Measurements from ENCODE around the gene DDX42. TPM values are rescaled to one million over a fixed set of nuclear protein-coding genes. Genes with fewer than 3 reads are reported as not detected.

Gene DDX42, protein sequence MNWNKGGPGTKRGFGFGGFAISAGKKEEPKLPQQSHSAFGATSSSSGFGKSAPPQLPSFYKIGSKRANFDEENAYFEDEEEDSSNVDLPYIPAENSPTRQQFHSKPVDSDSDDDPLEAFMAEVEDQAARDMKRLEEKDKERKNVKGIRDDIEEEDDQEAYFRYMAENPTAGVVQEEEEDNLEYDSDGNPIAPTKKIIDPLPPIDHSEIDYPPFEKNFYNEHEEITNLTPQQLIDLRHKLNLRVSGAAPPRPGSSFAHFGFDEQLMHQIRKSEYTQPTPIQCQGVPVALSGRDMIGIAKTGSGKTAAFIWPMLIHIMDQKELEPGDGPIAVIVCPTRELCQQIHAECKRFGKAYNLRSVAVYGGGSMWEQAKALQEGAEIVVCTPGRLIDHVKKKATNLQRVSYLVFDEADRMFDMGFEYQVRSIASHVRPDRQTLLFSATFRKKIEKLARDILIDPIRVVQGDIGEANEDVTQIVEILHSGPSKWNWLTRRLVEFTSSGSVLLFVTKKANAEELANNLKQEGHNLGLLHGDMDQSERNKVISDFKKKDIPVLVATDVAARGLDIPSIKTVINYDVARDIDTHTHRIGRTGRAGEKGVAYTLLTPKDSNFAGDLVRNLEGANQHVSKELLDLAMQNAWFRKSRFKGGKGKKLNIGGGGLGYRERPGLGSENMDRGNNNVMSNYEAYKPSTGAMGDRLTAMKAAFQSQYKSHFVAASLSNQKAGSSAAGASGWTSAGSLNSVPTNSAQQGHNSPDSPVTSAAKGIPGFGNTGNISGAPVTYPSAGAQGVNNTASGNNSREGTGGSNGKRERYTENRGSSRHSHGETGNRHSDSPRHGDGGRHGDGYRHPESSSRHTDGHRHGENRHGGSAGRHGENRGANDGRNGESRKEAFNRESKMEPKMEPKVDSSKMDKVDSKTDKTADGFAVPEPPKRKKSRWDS
- 100 to 1,000 TPM in 9 of 12 donors, 10 to 100 TPM in 2, not detected in 1; 80.5 to 177 (median 109) TPM for polyA plus RNA-seq (ENCODE audit: insufficient read length in 12 of 12)
- long read RNA-seq, donor 1, transcript DDX42-214 (1 exons, 2,244 nt) = major isoform, 86 of 114 reads
- long read RNA-seq, donor 1, partial matches to known transcripts = 19 of 114 reads
- long read RNA-seq, donor 1, other reads (novel, unspliced or antisense) = 0 of 114 reads
- long read RNA-seq, donor 2, transcript DDX42-214 (1 exons, 2,244 nt) = major isoform, 36 of 73 reads
- long read RNA-seq, donor 2, partial matches to known transcripts = 29 of 73 reads
- long read RNA-seq, donor 2, other reads (novel, unspliced or antisense) = 0 of 73 reads
- long read RNA-seq, donor 3, transcript DDX42-214 (1 exons, 2,244 nt) = major isoform, 41 of 43 reads
- long read RNA-seq, donor 3, partial matches to known transcripts = 0 of 43 reads
- long read RNA-seq, donor 3, other reads (novel, unspliced or antisense) = 0 of 43 reads
- long read RNA-seq, donor 4, transcript DDX42-214 (1 exons, 2,244 nt) = major isoform, 26 of 30 reads
- long read RNA-seq, donor 4, partial matches to known transcripts = 0 of 30 reads
- long read RNA-seq, donor 4, other reads (novel, unspliced or antisense) = 0 of 30 reads
- long read RNA-seq, donor 5, transcript DDX42-214 (1 exons, 2,244 nt) = major isoform, 44 of 53 reads
- long read RNA-seq, donor 5, partial matches to known transcripts = 0 of 53 reads
- long read RNA-seq, donor 5, other reads (novel, unspliced or antisense) = 0 of 53 reads
- long read RNA-seq, donor 6, transcript DDX42-214 (1 exons, 2,244 nt) = major isoform, 28 of 33 reads
- long read RNA-seq, donor 6, partial matches to known transcripts = 0 of 33 reads
- long read RNA-seq, donor 6, other reads (novel, unspliced or antisense) = 0 of 33 reads
- long read RNA-seq, donor 7, transcript DDX42-214 (1 exons, 2,244 nt) = major isoform, 31 of 33 reads
- long read RNA-seq, donor 7, partial matches to known transcripts = 0 of 33 reads
- long read RNA-seq, donor 7, other reads (novel, unspliced or antisense) = 0 of 33 reads
- long read RNA-seq, donor 8, transcript DDX42-214 (1 exons, 2,244 nt) = major isoform, 52 of 60 reads
- long read RNA-seq, donor 8, partial matches to known transcripts = 0 of 60 reads
- long read RNA-seq, donor 8, other reads (novel, unspliced or antisense) = 0 of 60 reads
- long read RNA-seq, donor 9, transcript DDX42-214 (1 exons, 2,244 nt) = major isoform, 33 of 36 reads
- long read RNA-seq, donor 9, partial matches to known transcripts = 0 of 36 reads
- long read RNA-seq, donor 9, other reads (novel, unspliced or antisense) = 0 of 36 reads
- long read RNA-seq, donor 10, transcript DDX42-214 (1 exons, 2,244 nt) = major isoform, 39 of 48 reads
- long read RNA-seq, donor 10, partial matches to known transcripts = 0 of 48 reads
- long read RNA-seq, donor 10, other reads (novel, unspliced or antisense) = 0 of 48 reads
- long read RNA-seq, donor 11, transcript DDX42-214 (1 exons, 2,244 nt) = major isoform, 38 of 40 reads
- long read RNA-seq, donor 11, partial matches to known transcripts = 0 of 40 reads
- long read RNA-seq, donor 11, other reads (novel, unspliced or antisense) = 0 of 40 reads

DNA sequence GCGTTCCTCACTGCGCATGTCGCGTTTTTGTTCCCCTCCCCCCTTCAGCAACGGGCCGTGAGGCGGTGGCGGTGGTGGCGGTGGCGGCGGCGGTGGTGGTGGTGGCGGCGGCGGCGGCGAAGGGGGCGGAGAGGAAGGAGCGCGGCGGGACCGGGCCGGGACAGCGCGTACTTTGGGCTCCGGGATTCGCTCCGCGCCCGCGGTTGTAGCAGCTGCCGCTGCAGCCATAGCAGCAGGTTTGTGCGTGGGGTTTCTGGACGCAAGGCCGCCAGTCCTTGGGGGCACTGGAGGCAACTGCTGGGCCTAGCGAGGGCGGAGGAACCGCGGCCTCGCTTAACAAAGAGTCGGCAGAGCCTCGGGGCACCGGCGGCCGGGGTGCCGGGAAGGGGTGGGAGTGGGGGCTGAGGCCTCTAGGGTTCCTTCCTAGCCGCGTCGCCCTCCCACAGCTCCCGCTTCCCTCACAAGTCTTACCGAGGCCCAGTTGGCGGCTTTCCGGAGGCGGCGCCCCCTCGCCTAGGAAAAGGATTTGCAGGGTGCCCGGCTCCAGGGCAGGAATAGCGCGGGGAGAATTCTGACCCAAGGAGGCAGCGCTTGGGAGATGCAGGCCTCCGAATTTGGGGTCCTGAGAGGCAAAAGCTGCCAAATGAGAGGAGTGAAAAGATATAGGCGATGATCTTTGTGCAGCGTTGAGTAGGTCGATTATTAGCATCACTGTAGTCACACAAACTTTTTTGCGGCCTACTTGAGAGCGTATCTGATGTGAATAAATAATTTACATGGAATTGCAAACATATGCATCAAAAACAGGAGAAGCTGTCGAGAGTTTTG is at the start of gene DDX42:
Gene DDX42, plus strand, starts transcription at position 30 of the 828 bp plus-strand sequence. CDS start 12,880 bp downstream, outside the sequence.
- peak; percentile 54 for DNase-seq

DNA sequence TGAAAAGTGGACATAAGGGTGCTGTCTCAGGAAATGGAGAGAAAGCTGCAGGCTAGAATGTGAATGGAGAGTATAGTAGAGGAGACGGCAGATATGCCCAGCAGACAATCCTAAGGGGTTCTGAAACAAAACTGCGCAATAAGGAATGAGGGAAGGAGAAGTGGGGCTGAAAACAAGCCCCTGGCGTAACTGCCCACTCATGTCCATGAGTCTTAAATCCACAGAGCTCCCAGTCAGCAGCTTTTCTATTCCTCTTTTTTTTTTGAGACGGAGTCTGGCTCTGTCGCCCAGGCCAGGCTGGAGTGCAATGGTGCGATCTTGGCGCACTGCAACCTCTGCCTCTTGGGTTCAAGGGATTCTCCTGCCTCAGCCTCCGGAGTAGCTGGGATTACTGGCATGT is 38.3 kb upstream of the DDX42 start:
- no peak for DNase-seq

DNA sequence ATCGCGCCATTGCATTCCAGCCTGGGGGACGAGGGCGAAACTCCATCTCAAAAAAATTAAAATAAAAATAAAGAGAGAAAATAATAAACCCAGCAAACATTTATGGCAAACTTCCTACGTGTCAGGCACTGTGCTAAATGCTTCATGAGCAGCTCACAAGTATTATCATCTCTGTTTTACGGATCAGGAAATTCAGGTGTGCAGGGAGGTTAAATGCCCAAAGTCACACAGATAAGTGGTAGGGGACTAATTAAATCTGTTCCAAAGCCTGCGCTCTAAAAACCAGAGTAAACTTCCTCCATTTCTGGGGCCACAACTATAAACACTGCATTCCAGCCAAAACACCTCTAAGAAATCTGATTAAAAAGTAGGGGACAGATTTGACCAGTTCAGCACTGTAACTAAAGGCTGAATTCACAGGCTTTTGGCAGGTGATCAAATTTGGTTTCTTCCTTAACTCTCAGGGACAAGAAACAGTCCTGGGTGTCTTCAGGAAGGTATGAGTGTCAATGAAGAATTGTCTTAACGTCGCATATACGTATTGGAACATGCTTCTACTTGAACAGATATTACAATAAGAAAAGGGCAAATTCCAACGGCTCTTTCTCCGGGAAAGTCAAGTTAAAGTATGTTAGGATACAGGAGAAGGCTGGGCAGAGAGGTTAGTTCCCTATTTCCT is 33.4 kb upstream of the DDX42 start:
- peak; percentile 9 for DNase-seq

DNA sequence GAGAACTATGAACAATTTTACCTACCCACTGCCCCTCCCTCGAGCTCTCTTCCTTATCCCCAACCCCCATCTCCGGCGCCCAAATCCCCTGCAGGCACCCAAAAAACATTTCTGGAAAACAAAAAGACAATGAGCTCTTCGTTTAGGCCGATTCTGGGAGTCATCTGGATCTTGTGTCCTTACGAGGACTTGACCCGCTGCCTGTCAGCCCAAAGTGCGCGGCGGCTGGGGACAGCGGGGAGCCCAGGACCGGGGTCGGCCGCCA is 32.9 kb upstream of the DDX42 start:
- DNase-seq = no peak

DNA sequence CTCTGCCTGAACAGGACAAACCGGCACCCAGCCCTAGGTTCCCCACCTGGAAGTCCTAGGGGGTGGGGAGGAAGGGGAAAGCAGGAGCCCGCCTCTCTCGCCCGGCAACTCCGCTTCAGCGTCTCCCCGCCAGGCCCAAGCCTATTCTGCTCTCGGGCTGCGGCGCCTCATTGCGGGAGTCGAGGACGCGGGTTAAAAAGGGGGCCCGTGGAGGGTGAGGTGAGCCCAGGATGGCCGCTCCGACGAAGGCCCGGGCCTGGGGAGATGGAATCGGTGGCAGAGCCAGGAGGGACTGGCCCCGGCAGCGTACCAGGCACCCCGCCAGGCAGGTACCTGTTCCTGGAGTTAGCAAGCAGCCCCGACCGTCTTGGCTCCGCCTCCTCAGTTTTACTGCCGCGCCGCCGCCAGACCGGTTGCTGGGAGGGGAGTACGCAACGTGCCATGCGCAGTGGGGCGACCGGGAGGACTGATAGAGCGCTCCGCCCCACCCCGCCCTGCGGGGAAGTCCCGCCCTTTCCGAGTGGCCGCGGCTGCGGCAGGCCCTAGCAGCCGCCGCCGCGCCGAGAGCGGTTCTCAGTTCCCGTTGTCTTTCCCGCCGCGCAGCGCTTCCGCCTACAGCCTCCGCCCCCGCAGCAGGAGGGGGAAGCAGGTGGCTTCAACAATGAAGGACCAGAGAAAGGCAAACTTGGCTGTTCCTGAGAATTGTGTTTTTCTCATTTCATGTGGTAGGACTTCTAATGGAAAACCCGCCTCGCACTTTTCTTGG is 32.4 kb upstream of the DDX42 start, which contains the start of gene STRADA:
Gene STRADA, minus strand, starts transcription at position 392 of the 766 bp plus-strand sequence. CDS start 13,430 bp downstream, outside the sequence.
- DNase-seq = peak; percentile 98

DNA sequence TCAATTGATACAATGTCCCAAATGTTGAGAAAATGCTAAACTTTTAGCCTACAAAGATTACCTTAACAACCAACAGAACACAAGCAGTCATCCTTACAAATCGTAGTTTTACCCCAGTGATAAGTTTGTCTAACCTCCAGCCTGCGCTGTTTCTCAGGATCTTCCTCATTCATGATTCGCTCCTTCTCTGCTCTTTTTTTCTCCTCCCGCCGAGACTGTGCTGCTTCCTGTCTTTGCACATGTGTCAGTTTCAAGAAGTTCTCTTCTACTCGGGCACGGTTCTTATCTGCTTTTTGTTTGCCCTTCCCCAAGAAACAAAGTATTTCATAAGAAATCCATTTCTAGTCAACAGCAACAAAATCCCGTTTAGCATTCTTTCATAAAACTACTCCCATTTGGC is 22.2 kb upstream of the DDX42 start:
- no peak for DNase-seq

DNA sequence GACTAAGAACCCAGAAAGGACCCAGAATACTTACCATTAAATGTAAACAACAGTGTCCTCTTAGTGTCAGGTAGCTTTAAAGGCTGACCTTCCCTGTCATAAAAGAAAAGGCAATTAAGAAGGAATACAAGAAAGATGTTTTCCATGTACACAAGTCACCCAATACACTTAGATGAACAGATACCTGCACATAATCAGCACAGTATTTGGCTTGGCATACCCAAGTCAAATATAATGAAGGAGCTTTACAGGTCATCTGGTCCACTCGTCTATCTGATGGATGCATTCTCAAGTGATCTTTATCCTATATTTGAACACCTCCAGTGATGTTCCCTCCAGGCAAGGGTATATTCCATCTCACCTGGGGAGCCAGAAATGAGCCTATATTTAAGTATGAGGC is 21.3 kb upstream of the DDX42 start:
- DNase-seq = no peak

DNA sequence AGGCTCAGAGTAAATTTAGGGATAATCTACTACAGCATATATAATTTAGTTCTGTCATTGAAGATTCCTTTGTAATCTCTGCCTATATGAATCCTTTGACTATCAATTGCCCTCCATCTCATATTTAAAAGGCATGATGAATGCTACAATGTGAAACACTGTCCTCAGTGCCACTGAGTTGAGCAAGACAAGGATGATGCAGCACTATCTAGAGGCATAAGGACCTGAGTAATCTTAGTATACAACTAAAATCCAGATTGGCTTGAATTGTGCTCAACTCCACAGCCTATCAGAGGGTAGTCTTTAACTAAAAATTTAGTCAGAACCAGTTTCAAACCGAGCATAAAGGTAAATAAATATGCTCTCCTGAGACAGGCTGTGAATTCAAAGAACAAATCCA is 20.8 kb upstream of the DDX42 start:
- no peak for DNase-seq

DNA sequence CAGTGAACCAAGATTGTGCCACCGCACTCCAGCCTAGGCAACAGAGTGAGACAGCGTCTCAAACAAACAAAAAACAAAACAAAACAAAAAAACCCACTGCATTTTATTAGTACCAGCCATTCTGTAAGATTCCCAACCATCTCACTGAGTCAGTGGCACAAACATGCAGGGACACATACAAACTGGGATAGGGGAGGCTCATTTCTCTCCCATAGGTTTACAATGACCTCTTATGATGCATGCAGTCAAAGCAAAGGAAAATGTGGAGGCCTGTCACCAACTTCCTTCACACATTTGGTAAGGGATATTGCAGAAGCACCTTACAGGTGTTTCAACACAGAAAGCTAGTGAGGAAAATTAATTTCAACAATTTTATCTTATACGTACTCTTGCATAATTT is 19.9 kb upstream of the DDX42 start:
- no peak for DNase-seq

DNA sequence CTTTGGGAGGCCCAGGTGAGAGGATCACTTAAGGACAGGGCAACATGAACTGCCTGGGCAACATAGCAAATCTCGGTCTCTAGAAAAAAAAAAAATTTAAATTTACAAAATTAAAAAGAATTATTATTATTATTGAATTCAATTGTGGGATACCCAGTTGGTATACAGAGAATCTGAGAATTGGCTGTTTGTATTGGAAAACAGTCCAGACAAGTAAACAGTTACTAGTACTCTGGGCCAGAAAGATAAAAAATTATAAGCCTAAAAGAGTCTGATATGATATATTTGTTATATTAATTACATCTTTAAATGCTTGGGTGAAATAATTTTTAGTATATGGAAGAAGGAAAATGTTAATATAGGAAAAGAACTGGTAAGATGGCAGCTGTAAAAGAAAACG is 15.5 kb upstream of the DDX42 start:
- DNase-seq = no peak

DNA sequence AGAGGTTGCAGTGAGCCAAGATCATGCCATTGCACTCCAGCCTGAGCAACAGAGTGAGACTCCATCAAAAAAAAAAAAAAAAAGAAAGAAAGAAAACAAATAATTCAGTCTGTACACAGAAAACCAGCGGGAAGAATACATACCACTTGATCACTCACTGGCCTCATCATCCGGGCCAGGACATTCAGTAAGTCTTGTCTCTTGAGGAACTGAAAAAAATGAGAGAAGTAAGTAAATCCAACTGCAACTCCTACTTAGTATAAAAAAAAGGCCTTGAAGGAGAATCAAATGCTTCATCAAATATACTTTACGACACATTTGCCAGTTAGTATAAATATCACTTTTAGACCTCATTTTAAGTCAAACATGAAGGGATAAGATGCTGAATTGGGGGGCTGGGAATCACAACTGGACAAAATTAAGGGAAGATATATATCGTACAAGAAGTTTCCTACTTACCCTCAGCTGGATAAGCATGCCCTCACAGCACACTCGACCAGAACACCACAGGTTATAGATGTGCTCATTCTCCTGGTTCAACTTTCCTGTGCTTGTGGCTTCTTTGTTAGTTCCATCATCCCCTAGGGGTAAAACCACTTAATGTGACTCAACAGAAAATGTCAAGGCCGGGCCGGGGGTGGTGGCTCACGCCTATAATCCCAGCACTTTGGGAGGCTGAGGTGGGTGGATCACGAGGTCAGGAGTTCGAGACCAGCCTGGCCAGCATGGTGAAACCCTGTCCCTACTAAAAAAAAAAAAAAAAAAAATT is 13.0 kb upstream of the DDX42 start:
- no peak for DNase-seq

DNA sequence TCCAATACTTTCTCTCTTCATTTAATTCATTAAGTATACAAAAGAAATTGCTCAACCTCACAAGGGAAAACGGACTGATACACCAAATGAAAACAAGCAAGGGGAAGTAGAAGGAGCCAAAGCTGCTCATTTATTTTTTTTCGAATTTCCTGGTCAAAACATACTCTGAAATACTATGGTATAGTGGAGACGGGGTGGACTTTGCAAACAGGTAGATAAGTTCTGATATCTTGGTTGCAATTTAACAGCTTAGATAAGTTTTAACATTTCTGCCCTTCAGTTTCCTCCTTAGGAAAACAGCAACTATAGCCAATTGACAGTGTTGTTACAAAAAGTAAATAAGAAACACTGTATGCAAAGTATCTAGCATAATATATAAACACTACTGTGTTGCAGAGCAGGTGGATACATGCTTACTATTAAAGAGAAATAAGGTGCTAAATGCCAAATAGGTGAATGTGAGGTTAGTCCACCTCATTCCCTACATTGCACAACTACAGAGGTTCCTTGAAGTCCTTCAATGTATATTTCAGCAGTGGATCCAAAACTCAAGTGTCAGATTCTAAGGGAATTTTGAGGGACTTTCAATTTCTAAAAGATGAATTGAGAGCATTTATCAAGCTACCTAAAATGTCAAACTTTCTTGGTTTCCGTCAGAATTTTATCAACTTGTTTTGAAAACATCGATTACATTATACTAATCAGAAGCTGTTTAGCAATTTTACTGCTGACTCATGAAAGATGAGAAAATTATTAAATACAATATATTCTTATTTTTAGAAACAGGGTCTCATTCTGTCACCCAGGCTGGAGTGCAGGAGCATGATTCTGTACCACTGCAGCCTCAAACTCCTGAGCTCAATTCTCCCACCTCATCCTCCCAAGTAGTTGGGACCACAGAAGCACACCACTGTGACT is 11.6 kb upstream of the DDX42 start:
- no peak for DNase-seq

DNA sequence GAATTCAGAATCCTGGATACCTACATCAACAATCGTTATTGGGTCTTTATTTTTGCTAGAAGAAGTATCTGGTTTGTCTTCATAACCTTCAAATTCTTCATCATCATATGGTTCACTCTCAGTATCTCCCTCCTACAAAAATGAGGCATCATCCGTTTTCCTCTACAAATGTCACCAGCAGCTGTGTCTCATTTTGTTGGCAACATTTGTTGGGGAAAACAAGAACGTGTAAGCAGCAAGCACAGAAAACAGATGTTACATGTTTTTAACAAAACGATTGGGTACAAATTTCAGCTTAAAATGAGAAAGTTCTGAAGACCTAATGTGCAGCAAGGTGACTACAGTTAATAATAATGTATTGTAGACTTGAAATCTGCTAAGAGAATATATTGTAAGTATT is 9.3 kb upstream of the DDX42 start:
- no peak for DNase-seq

DNA sequence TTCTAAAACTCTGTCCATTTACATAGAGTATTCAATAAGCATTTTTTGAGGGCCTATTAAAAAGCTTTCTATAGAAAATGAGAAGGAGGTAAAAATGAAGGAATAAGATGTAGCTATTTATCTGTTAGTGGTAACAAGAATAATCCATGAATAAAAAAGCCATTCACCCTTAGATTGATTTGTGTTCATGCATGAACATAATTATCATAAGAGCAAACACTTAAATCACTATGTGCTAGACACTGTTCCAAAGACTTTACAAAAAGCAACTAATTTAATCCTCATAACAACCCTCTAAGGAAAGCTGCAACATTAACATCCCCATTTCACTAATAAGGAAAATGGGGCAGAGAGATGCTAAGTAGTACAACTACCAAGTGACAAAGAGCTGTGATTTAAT is 7.2 kb upstream of the DDX42 start:
- DNase-seq = no peak

DNA sequence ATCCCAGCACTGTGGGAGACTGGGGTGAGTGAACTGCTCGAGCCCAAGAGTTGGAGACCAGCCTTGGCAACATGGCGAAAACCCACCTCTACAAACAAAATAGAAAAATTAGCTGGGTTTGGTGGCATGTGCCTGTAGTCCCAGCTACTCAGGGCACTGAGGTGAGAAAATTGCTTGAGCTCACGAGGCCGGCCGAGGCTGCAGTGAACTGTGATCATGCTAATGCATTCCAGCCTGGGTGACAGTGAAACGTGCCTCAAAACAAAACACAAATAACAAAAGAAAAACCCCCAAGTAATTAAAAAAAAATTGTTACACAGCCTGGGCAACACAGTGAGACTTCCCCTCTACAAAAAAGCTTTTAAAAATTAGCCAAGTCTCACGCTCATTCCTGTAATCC is 5.5 kb upstream of the DDX42 start:
- no peak for DNase-seq

Measured in muscle of arm (tissue), 14 donors.